GM12878 (cell line): ENCODE data around the gene NEU3. TPM values are rescaled to one million over a fixed set of nuclear protein-coding genes. Genes with fewer than 3 reads are reported as not detected.
"Not testable (repeated sequence)": the region's sequence is repeated elsewhere in the genome, so short reads cannot be mapped to it uniquely, and the experiment has no call there.

Experiments
- ATAC-seq: fragments of 200-7000 bp; cut with Tn5 transposase; 3 replicates; pipeline ENCODE4 v1.9.1; 2020; ENCODE audit warnings: mild to moderate bottlenecking, moderate library complexity
- BruUV-seq: library from RNA; stranded (reverse); fragments of 400-500 nt; replicated peaks from 2 replicates; lab custom pipeline; 2021; lab: Mats Ljungman, UMichigan
- CTCF ChIA-PET: fragments of 300-600 bp; sonication (Branson Sonifier 250); formaldehyde crosslinking; extraction: SDS; loops from one replicate; lab custom pipeline; 2021; ENCODE audit warnings: inconsistent platforms; lab: Yijun Ruan, JAX
- POLR2A ChIA-PET: fragments of 350-600 bp; formaldehyde crosslinking; extraction: SDS; loops from one replicate; lab custom pipeline; 2021; ENCODE audit warnings: inconsistent platforms; lab: Charles Lee
- RAD21 ChIA-PET: fragments of 300-600 bp; sonication (Branson Sonifier 250); formaldehyde crosslinking; loops from one replicate; lab custom pipeline; 2023; ENCODE audit warnings: antibody characterized with exemption; ENCODE audit not compliant: unreplicated experiment; lab: Charles Lee
- SMC1A ChIA-PET: fragments of 300-600 bp; sonication (Branson Sonifier 250); formaldehyde crosslinking; loops from one replicate; lab custom pipeline; 2023; ENCODE audit not compliant: unreplicated experiment, uncharacterized antibody; lab: Charles Lee
- DNase-seq: peaks from one replicate; pipeline ENCODE4 v3.0.0-alpha.2; 2011; ENCODE audit warnings: low read depth, low spot score
- FAIRE-seq: peaks from 3 replicates; lab custom pipeline; 2011; peaks lifted over from hg19 to GRCh38; lab: Jason Lieb, UNC
- H2AFZ ChIP-seq: 2 replicates; pipeline ENCODE4 v1.6.0; 2011; ENCODE audit warnings: low read depth, low read length, control low read depth; ENCODE audit not compliant: control insufficient read depth
- H3K27ac ChIP-seq: 2 replicates; pipeline ENCODE4 v1.5.1; 2011; ENCODE audit warnings: control low read depth; ENCODE audit not compliant: control insufficient read depth, insufficient read depth
- H3K27me3 ChIP-seq, 2 experiments: replicated peaks in 1 of 2; 2 replicates each; pipeline versions ENCODE4 v1.6.0 to v1.6.1; 2011; ENCODE audit warnings: low read length in 1 of 2; ENCODE audit not compliant: control insufficient read depth in 2 of 2, insufficient read depth in 2 of 2
- H3K36me3 ChIP-seq, 2 experiments: 2 replicates each; pipeline ENCODE4 v1.5.1; 2011; ENCODE audit warnings: low read length in 1 of 2; ENCODE audit not compliant: control insufficient read depth in 2 of 2, insufficient read depth in 2 of 2
- H3K4me1 ChIP-seq: 2 replicates; pipeline ENCODE4 v1.6.1; 2011; ENCODE audit warnings: mild to moderate bottlenecking, low read length, moderate library complexity, mixed read lengths; ENCODE audit not compliant: control insufficient read depth, insufficient read depth
- H3K4me2 ChIP-seq: 2 replicates; pipeline ENCODE4 v1.6.0; 2011; ENCODE audit warnings: control low read depth; ENCODE audit not compliant: control insufficient read depth, insufficient read depth
- H3K4me3 ChIP-seq: fragments of 200-600 bp; sonication (generic); 2 replicates; pipeline ENCODE4 v1.5.1; 2016
- H3K79me2 ChIP-seq: 2 replicates; pipeline ENCODE4 v1.6.0; 2011; ENCODE audit warnings: low read length; ENCODE audit not compliant: control insufficient read depth, insufficient read depth
- H3K9ac ChIP-seq: 2 replicates; pipeline ENCODE4 v1.8.0; 2011; ENCODE audit warnings: low read length, control low read depth, mixed read lengths; ENCODE audit not compliant: control insufficient read depth, insufficient read depth
- H3K9me3 ChIP-seq: replicated peaks from 3 replicates; pipeline ENCODE4 v1.5.1; 2011; ENCODE audit warnings: mild to moderate bottlenecking, low read length; ENCODE audit not compliant: control insufficient read depth, insufficient read depth
- H4K20me1 ChIP-seq: 2 replicates; pipeline ENCODE4 v1.6.0; 2011; ENCODE audit not compliant: control insufficient read depth, insufficient read depth
- BMI1 ChIP-seq: fragments of 450-650 bp; IDR thresholded peaks from 2 replicates; pipeline ENCODE4 v1.6.1; 2016; ENCODE audit warnings: mild to moderate bottlenecking, moderate library complexity, borderline replicate concordance
- EED ChIP-seq: sonication (generic); IDR thresholded peaks from 2 replicates; pipeline ENCODE4 v1.6.1; 2016; ENCODE audit warnings: antibody characterized with exemption, low read depth
- WGBS: methylation state at CpG from one replicate; pipeline ENCODE4 v1.1.6; 2016; ENCODE audit warnings: low lambda C conversion rate; ENCODE audit not compliant: insufficient replicate concordance, insufficient coverage; ENCODE audit errors: missing lambda C conversion rate; 5-methylcytosine and 5-hydroxymethylcytosine counted together
- in situ Hi-C: fragments of 300-500 bp; cut with MboI; formaldehyde crosslinking; loops from 9 replicates; pipeline ENCODE4 v1.14.3; 2018; ENCODE audit warnings: mixed read lengths
- intact Hi-C: fragments of 100-400 bp; cut with micrococcal nuclease; formaldehyde crosslinking; loops from one replicate; pipeline ENCODE4 v1.14.2; 2022; ENCODE audit not compliant: unreplicated experiment
- polyA plus RNA-seq, 11 experiments: library from polyadenylated mRNA; depleted of rRNA in 4 of 11; unstranded in 6 of 11; stranded (reverse) in 5 of 11; fragments of >200 nt; fragmentation: Nextera tagmentation in 4 of 11; fragmentation: Illumina TruSeq in 1 of 11; extraction: Ambion mirVana in 4 of 11; extraction: Trizol in 1 of 11; gene quantifications; 1 replicate in 1 of 11; 2 replicates in 10 of 11; pipeline versions ENCODE4 v1.2.1 to v1.2.3, GENCODE V29; 2011 to 2016; ENCODE audit warnings: inconsistent platforms in 2 of 11, missing spikeins in 2 of 11, low read depth in 1 of 11
- total RNA-seq, 4 experiments: library from RNA; depleted of rRNA in 3 of 4; stranded (reverse); fragments of >200 nt in 3 of 4; fragmentation: Illumina TruSeq in 1 of 4; extraction: Trizol in 1 of 4; gene quantifications; 2 replicates each; pipeline versions ENCODE4 v1.2.1 to v1.2.3, GENCODE V29; 2013 to 2021
- TF ChIP-seq, protein P1 (sequence below): fragments of 450-650 bp; IDR thresholded peaks from 2 replicates; pipeline ENCODE4 v1.6.1; 2017; ENCODE audit warnings: antibody characterized with exemption, mild to moderate bottlenecking, moderate library complexity
- TF ChIP-seq, protein P2 (sequence below): fragments of 450-650 bp; IDR thresholded peaks from 2 replicates; pipeline ENCODE4 v1.6.1; 2018; ENCODE audit warnings: mild to moderate bottlenecking, low read depth, moderate library complexity; ENCODE audit not compliant: partially characterized antibody
- TF ChIP-seq, protein P3 (sequence below): fragments of 450-650 bp; IDR thresholded peaks from 2 replicates; pipeline ENCODE4 v1.6.1; 2014; ENCODE audit warnings: mild to moderate bottlenecking
- TF ChIP-seq, protein P4 (sequence below): IDR thresholded peaks from 2 replicates; pipeline ENCODE4 v1.6.1; 2012; ENCODE audit warnings: low read length, inconsistent platforms

NEU3 gene
- total and polyA plus RNA-seq, 10 of the 15 experiments (the other 5 are each of a cell fraction or from before 2014, with no cell fraction given) = 2.5 to 20.3 (median 13.4) TPM

DNA sequence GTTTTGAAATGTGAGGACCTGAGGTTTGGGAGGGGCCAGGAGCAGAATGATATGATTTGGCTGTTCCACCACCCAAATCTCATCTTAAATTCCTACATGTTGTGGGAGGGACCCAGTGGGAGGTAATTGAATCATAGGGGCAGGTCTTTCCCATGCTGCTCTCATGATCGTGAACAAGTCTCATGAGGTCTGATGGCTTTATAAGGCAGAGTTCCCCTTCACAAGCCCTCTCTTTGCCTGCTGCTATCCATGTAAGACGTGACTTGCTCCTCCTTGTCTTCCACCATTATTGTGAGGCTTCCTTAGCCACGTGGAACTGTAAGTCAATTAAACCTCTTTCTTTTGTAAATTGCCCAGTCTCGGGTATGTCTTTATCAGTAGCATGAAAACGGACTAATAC is 31.6 kb downstream of the NEU3 start:
- DNase-seq, H3K27me3 ChIP-seq, ATAC-seq, H3K27ac ChIP-seq, FAIRE-seq, BruUV-seq, H2AFZ ChIP-seq, intact Hi-C loops, H3K79me2 ChIP-seq, H3K9ac ChIP-seq, H3K4me2 ChIP-seq, H3K4me1 ChIP-seq, H3K9me3 ChIP-seq, H3K4me3 ChIP-seq, H3K36me3 ChIP-seq, H4K20me1 ChIP-seq, POLR2A ChIA-PET: not testable (repeated sequence)
- 49% methylated on average over 5 of the region's 5 CpGs for WGBS
- ChIA-PET RAD21 (interaction anchor here (3.6 to 5.4 kb wide), 2 partner anchors 185 to 229 kb away, joined by 17 to 88 read pairs; no protein-coding TSS in a partner anchor), SMC1A (interaction anchor here (0.5 to 1.4 kb wide), 2 partner anchors 101 to 122 kb away, joined by 4 to 7 read pairs; no protein-coding TSS in a partner anchor), CTCF (interaction anchor here (2.9 to 7.7 kb wide), 4 partner anchors 13 to 185 kb away, joined by 43 to 136 read pairs (median 56); no protein-coding TSS in a partner anchor)
- in situ Hi-C loops = loop anchor here (5.0 kb wide), 2 partner anchors 182 to 227 kb away; no protein-coding TSS in a partner anchor

DNA sequence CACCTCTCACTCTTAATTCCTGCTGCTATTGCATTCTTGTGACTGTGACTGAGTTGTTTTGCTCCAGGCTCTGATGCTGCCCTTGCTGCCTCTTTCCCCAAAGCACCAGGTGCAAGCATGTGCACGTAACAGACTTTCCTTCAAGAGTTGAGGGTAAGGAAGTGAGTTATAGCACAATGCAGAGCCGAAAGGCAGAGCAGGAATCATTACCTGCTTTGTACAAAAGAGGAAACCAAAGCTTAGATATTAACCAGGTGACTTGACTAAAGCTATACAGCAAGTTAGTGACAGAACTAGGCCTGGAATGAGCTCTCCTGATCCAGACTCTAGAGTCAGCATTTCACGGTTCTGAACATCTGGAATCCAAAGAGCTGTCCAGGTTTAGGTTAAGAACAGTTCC is 33.6 kb downstream of the NEU3 start:
- Histone ChIP-seq H3K79me2 (no peaks in the 10 kb centered on the region), H3K9ac (no peak overlapping the region), H3K4me1 (no peaks in the 10 kb centered on the region), H3K27ac (no peak overlapping the region), H3K27me3 (no peaks in the 10 kb centered on the region), H3K4me2 (no peak overlapping the region), H4K20me1 (no peaks in the 10 kb centered on the region), H3K36me3 (no peaks in the 10 kb centered on the region), H2AFZ (no peak overlapping the region), H3K9me3 (no peaks in the 10 kb centered on the region), H3K4me3 (no peak overlapping the region)
- POLR2A ChIA-PET = interaction anchor here (1.0 to 1.2 kb wide), 3 partner anchors 14 to 116 kb away, joined by 3 to 4 read pairs (median 3); no protein-coding TSS in a partner anchor
- 78% methylated on average over 3 of the region's 3 CpGs for WGBS
- no peak for DNase-seq
- SMC1A ChIA-PET = interaction anchor here (0.6 to 2.8 kb wide), 24 partner anchors 10 to 399 kb away, joined by 3 to 24 read pairs (median 4); no protein-coding TSS in a partner anchor
- intact Hi-C loops = loop anchor here (2.0 kb wide), 2 partner anchors 93 to 227 kb away; no protein-coding TSS in a partner anchor
- RAD21 ChIA-PET = interaction anchor here (0.6 to 5.4 kb wide), 21 partner anchors 9 to 313 kb away, joined by 3 to 88 read pairs (median 4); no protein-coding TSS in a partner anchor
- CTCF ChIA-PET = interaction anchor here (0.6 to 7.7 kb wide), 51 partner anchors 8 to 226 kb away, joined by 3 to 136 read pairs (median 4); partner anchors contain the start of genes NEU3 and SLCO2B1
- FAIRE-seq = no peak
- BruUV-seq = no TSS peak
- peak; percentile 41 for ATAC-seq
- in situ Hi-C loops = loop anchor here (5.0 kb wide), 2 partner anchors 180 to 225 kb away; no protein-coding TSS in a partner anchor
- TF ChIP-seq, protein P1, sequence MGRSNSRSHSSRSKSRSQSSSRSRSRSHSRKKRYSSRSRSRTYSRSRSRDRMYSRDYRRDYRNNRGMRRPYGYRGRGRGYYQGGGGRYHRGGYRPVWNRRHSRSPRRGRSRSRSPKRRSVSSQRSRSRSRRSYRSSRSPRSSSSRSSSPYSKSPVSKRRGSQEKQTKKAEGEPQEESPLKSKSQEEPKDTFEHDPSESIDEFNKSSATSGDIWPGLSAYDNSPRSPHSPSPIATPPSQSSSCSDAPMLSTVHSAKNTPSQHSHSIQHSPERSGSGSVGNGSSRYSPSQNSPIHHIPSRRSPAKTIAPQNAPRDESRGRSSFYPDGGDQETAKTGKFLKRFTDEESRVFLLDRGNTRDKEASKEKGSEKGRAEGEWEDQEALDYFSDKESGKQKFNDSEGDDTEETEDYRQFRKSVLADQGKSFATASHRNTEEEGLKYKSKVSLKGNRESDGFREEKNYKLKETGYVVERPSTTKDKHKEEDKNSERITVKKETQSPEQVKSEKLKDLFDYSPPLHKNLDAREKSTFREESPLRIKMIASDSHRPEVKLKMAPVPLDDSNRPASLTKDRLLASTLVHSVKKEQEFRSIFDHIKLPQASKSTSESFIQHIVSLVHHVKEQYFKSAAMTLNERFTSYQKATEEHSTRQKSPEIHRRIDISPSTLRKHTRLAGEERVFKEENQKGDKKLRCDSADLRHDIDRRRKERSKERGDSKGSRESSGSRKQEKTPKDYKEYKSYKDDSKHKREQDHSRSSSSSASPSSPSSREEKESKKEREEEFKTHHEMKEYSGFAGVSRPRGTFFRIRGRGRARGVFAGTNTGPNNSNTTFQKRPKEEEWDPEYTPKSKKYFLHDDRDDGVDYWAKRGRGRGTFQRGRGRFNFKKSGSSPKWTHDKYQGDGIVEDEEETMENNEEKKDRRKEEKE = no peak
- TF ChIP-seq BMI1 (no peak), EED (no peak)
- TF ChIP-seq, protein P2, sequence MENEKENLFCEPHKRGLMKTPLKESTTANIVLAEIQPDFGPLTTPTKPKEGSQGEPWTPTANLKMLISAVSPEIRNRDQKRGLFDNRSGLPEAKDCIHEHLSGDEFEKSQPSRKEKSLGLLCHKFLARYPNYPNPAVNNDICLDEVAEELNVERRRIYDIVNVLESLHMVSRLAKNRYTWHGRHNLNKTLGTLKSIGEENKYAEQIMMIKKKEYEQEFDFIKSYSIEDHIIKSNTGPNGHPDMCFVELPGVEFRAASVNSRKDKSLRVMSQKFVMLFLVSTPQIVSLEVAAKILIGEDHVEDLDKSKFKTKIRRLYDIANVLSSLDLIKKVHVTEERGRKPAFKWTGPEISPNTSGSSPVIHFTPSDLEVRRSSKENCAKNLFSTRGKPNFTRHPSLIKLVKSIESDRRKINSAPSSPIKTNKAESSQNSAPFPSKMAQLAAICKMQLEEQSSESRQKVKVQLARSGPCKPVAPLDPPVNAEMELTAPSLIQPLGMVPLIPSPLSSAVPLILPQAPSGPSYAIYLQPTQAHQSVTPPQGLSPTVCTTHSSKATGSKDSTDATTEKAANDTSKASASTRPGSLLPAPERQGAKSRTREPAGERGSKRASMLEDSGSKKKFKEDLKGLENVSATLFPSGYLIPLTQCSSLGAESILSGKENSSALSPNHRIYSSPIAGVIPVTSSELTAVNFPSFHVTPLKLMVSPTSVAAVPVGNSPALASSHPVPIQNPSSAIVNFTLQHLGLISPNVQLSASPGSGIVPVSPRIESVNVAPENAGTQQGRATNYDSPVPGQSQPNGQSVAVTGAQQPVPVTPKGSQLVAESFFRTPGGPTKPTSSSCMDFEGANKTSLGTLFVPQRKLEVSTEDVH = no peak
- TF ChIP-seq, protein P3, sequence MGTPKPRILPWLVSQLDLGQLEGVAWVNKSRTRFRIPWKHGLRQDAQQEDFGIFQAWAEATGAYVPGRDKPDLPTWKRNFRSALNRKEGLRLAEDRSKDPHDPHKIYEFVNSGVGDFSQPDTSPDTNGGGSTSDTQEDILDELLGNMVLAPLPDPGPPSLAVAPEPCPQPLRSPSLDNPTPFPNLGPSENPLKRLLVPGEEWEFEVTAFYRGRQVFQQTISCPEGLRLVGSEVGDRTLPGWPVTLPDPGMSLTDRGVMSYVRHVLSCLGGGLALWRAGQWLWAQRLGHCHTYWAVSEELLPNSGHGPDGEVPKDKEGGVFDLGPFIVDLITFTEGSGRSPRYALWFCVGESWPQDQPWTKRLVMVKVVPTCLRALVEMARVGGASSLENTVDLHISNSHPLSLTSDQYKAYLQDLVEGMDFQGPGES = no peak
- TF ChIP-seq, protein P4, sequence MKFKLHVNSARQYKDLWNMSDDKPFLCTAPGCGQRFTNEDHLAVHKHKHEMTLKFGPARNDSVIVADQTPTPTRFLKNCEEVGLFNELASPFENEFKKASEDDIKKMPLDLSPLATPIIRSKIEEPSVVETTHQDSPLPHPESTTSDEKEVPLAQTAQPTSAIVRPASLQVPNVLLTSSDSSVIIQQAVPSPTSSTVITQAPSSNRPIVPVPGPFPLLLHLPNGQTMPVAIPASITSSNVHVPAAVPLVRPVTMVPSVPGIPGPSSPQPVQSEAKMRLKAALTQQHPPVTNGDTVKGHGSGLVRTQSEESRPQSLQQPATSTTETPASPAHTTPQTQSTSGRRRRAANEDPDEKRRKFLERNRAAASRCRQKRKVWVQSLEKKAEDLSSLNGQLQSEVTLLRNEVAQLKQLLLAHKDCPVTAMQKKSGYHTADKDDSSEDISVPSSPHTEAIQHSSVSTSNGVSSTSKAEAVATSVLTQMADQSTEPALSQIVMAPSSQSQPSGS = no peak
